ENCODE results near the gene ACTR1B.

GRCh38 chr2:97701851-97702465 is 38.1 kb upstream of the ACTR1B start:
- no peak for TF ChIP-seq ZNF274 (IDR thresholded peaks at IDR 0.05; ENCODE audit: low read depth, low read length)
- TF ChIP-seq YY1 (IDR thresholded peaks at IDR 0.05; ENCODE audit: insufficient read depth, insufficient read length): no peak

Measured in NT2/D1 (cell line).